H9 (cell line): ENCODE data around the gene HACD1. TPM values are rescaled to one million over a fixed set of nuclear protein-coding genes. Genes with fewer than 3 reads are reported as not detected.

Source experiments
- DNase-seq: peaks from one replicate; pipeline ENCODE4 v3.0.0-alpha.2; 2017
- H2AFZ ChIP-seq: one replicate; pipeline ENCODE4 v1.6.1; 2013; ENCODE audit warnings: mild to moderate bottlenecking, low read length, control low read depth, moderate library complexity
- H2AK5ac ChIP-seq: 2 replicates; pipeline ENCODE4 v1.6.1; 2013; ENCODE audit warnings: low read length, control low read depth, mixed read lengths; ENCODE audit not compliant: insufficient read length
- H2BK120ac ChIP-seq: one replicate; pipeline ENCODE4 v1.6.1; 2013; ENCODE audit warnings: low read depth, mild to moderate bottlenecking, low read length, control low read depth, inconsistent platforms; ENCODE audit not compliant: poor library complexity, severe bottlenecking
- H2BK12ac ChIP-seq: 2 replicates; pipeline ENCODE4 v1.6.1; 2013; ENCODE audit warnings: low read length, control low read depth, mixed read lengths, low read depth; ENCODE audit not compliant: insufficient read length
- H2BK15ac ChIP-seq: 2 replicates; pipeline ENCODE4 v1.6.1; 2013; ENCODE audit warnings: low read depth, low read length, control low read depth
- H2BK20ac ChIP-seq: one replicate; pipeline ENCODE4 v1.6.1; 2013; ENCODE audit warnings: low read depth, mild to moderate bottlenecking, low read length, control low read depth, inconsistent platforms; ENCODE audit not compliant: poor library complexity, severe bottlenecking
- H2BK5ac ChIP-seq: 2 replicates; pipeline ENCODE4 v1.6.1; 2013; ENCODE audit warnings: low read length, control low read depth, mixed read lengths; ENCODE audit not compliant: insufficient read length
- H3K14ac ChIP-seq: 2 replicates; pipeline ENCODE4 v1.6.1; 2013; ENCODE audit warnings: low read length, control low read depth; ENCODE audit not compliant: insufficient read depth
- H3K18ac ChIP-seq: 2 replicates; pipeline ENCODE4 v1.6.1; 2013; ENCODE audit warnings: low read depth, mild to moderate bottlenecking, mixed read lengths, low read length, control low read depth; ENCODE audit not compliant: insufficient read length
- H3K23ac ChIP-seq: 2 replicates; pipeline ENCODE4 v1.6.1; 2013; ENCODE audit warnings: low read length, control low read depth, mixed read lengths, low read depth; ENCODE audit not compliant: insufficient read length
- H3K23me2 ChIP-seq: 2 replicates; pipeline ENCODE4 v1.6.1; 2013; ENCODE audit warnings: low read depth, mild to moderate bottlenecking, mixed read lengths, low read length, control low read depth; ENCODE audit not compliant: insufficient read length, poor library complexity, severe bottlenecking
- H3K27ac ChIP-seq: 2 replicates; pipeline ENCODE4 v1.5.1; 2013; ENCODE audit warnings: low read length, control low read depth, mixed read lengths, low read depth; ENCODE audit not compliant: insufficient read length
- H3K27me3 ChIP-seq: 2 replicates; pipeline ENCODE4 v1.6.1; 2013; ENCODE audit warnings: low read length, control low read depth, inconsistent platforms; ENCODE audit not compliant: insufficient read depth
- H3K4ac ChIP-seq: 2 replicates; pipeline ENCODE4 v1.6.1; 2013; ENCODE audit warnings: low read depth, mild to moderate bottlenecking, control low read depth, inconsistent platforms, low read length, moderate library complexity
- H3K4me1 ChIP-seq: 2 replicates; pipeline ENCODE4 v1.6.1; 2013; ENCODE audit warnings: low read length, control low read depth, inconsistent platforms; ENCODE audit not compliant: insufficient read depth
- H3K4me2 ChIP-seq: 2 replicates; pipeline ENCODE4 v1.6.1; 2013; ENCODE audit warnings: low read length, control low read depth, mixed read lengths; ENCODE audit not compliant: insufficient read length, insufficient read depth
- H3K56ac ChIP-seq: 2 replicates; pipeline ENCODE4 v1.6.1; 2013; ENCODE audit warnings: low read depth, mild to moderate bottlenecking, mixed read lengths, low read length, control low read depth; ENCODE audit not compliant: insufficient read length
- H3K79me1 ChIP-seq: 2 replicates; pipeline ENCODE4 v1.6.1; 2013; ENCODE audit warnings: low read depth, mild to moderate bottlenecking, moderate library complexity, low read length, control low read depth, inconsistent platforms; ENCODE audit not compliant: insufficient read depth, poor library complexity, severe bottlenecking
- H3K79me2 ChIP-seq: 2 replicates; pipeline ENCODE4 v1.6.1; 2013; ENCODE audit warnings: low read length, control low read depth, inconsistent platforms; ENCODE audit not compliant: insufficient read depth
- H3K9ac ChIP-seq: 2 replicates; pipeline ENCODE4 v1.6.1; 2013; ENCODE audit warnings: low read length, control low read depth, mixed read lengths; ENCODE audit not compliant: insufficient read length; ENCODE audit errors: extremely low read depth
- H3K9me3 ChIP-seq: one replicate; pipeline ENCODE4 v1.6.1; 2013; ENCODE audit warnings: low read depth, low read length, inconsistent platforms; ENCODE audit not compliant: control insufficient read depth
- H3T11ph ChIP-seq: one replicate; pipeline ENCODE4 v1.6.1; 2013; ENCODE audit warnings: mild to moderate bottlenecking, low read length, control low read depth, inconsistent platforms
- H4K20me1 ChIP-seq: one replicate; pipeline ENCODE4 v1.6.1; 2013; ENCODE audit not compliant: control insufficient read depth, insufficient read length, insufficient read depth
- H4K5ac ChIP-seq: 2 replicates; pipeline ENCODE4 v1.6.1; 2013; ENCODE audit warnings: low read depth, mild to moderate bottlenecking, mixed read lengths, low read length, control low read depth; ENCODE audit not compliant: insufficient read length
- H4K8ac ChIP-seq: replicated peaks from 2 replicates; pipeline ENCODE4 v1.6.1; 2013; ENCODE audit warnings: low read length, control low read depth, mixed read lengths, low read depth; ENCODE audit not compliant: insufficient read length
- H4K91ac ChIP-seq: 2 replicates; pipeline ENCODE4 v1.6.1; 2013; ENCODE audit warnings: low read depth, mild to moderate bottlenecking, moderate library complexity, mixed read lengths, low read length, control low read depth; ENCODE audit not compliant: insufficient read length
- H3K27ac Mint-ChIP-seq, 3 experiments: 2 replicates in 2 of 3; 3 replicates in 1 of 3; pipeline ENCODE4 v1.8.0; 2020 to 2021; ENCODE audit warnings: mixed read lengths in 3 of 3, mild to moderate bottlenecking in 1 of 3, moderate library complexity in 1 of 3
- H3K27me3 Mint-ChIP-seq: 2 replicates; pipeline ENCODE4 v1.8.0; 2021; ENCODE audit warnings: low read depth, mild to moderate bottlenecking, moderate library complexity, mixed read lengths
- H3K36me3 Mint-ChIP-seq, 3 experiments: 2 replicates in 2 of 3; 3 replicates in 1 of 3; pipeline ENCODE4 v1.8.0; 2020 to 2021; ENCODE audit warnings: low read depth in 3 of 3, mixed read lengths in 3 of 3; ENCODE audit not compliant: insufficient read depth in 1 of 3
- H3K4me1 Mint-ChIP-seq, 2 experiments: 2 replicates each; pipeline ENCODE4 v1.8.0; 2020; ENCODE audit warnings: mixed read lengths in 2 of 2
- H3K4me3 Mint-ChIP-seq, 2 experiments: 2 replicates in 1 of 2; 3 replicates in 1 of 2; pipeline ENCODE4 v1.8.0; 2020 to 2021; ENCODE audit warnings: mild to moderate bottlenecking in 2 of 2, mixed read lengths in 2 of 2, moderate library complexity in 1 of 2
- H3K9me3 Mint-ChIP-seq, 2 experiments: 2 replicates in 1 of 2; 3 replicates in 1 of 2; pipeline ENCODE4 v1.8.0; 2020; ENCODE audit warnings: mild to moderate bottlenecking in 2 of 2, mixed read lengths in 2 of 2, moderate library complexity in 1 of 2
- CTCF ChIP-seq: fragments of 200-600 bp; sonication (generic); conservative IDR thresholded peaks from 3 replicates; pipeline ENCODE4 v1.8.0; 2021; ENCODE audit warnings: antibody characterized with exemption, mild to moderate bottlenecking
- WGBS: extraction: QIAGEN DNeasy Blood & Tissue Kit; methylation state at CpG from one replicate; pipeline ENCODE4 v1.1.7; 2013; ENCODE audit warnings: missing lambda C conversion rate, low lambda C conversion rate, mixed read lengths; ENCODE audit not compliant: insufficient read length; ENCODE audit errors: extremely low coverage; 5-methylcytosine and 5-hydroxymethylcytosine counted together
- total RNA-seq: library from RNA; stranded (reverse); gene quantifications from 2 replicates; pipeline ENCODE4 v1.2.1, GENCODE V29; 2021

HACD1 gene
- total RNA-seq, 1 experiment from 2014 or later: 25.0 TPM

- Mint-ChIP-seq H3K4me3 (peak overlapping the region; percentile 97 to 99), H3K36me3 (peaks cover 5 to 20% (median 5%) of the 10 kb centered on the region in 3 experiments), H3K27ac (peak overlapping the region in 2 of 3 experiments; percentile 10 to 16; a peak in 2 of 7 replicates), H3K27me3 (no peaks in the 10 kb centered on the region), H3K4me1 (peaks cover 23 to 26% of the 10 kb centered on the region in 2 experiments), H3K9me3 (no peaks in the 10 kb centered on the region)
- no peak overlapping the region for H3K14ac ChIP-seq
- H3K79me2 ChIP-seq: peaks cover 31% of the 10 kb centered on the region
- H4K5ac ChIP-seq: no peak overlapping the region
- no peak overlapping the region for H2BK12ac ChIP-seq
- no peaks in the 10 kb centered on the region for H3K27me3 ChIP-seq
- WGBS: no CpG with 5 or more reads among the region's 6 CpGs
- no peak for DNase-seq
- H2BK15ac ChIP-seq: no peak overlapping the region
- no peak overlapping the region for H3T11ph ChIP-seq
- peaks cover 10% of the 10 kb centered on the region for H3K23me2 ChIP-seq
- no peak overlapping the region for H2AK5ac ChIP-seq
- no peak overlapping the region for H4K8ac ChIP-seq
- H3K4ac ChIP-seq: no peak overlapping the region
- no peak overlapping the region for H3K56ac ChIP-seq
- peaks cover 10% of the 10 kb centered on the region for H3K79me1 ChIP-seq
- no peaks in the 10 kb centered on the region; the same call in 1 of the 2 replicates for H3K4me1 ChIP-seq
- no peak overlapping the region for H3K18ac ChIP-seq
- H4K91ac ChIP-seq: no peak overlapping the region
- no peak for TF ChIP-seq CTCF
- H3K27ac ChIP-seq: no peak overlapping the region
- H2BK20ac ChIP-seq: no peak overlapping the region
- H3K4me2 ChIP-seq: peak overlapping the region; percentile 98
- no peak overlapping the region for H2BK5ac ChIP-seq
- H2AFZ ChIP-seq: no peak overlapping the region
- no peak overlapping the region for H3K23ac ChIP-seq
- no peaks in the 10 kb centered on the region for H4K20me1 ChIP-seq
- H3K9ac ChIP-seq: peak overlapping the region; percentile 19
- no peak overlapping the region for H2BK120ac ChIP-seq
- H3K9me3 ChIP-seq: no peaks in the 10 kb centered on the region
These were observed 28.6 kb upstream of the HACD1 start for GRCh38 chr10:17645621-17646345.
